Activated B cell treated with CpG ODN at 0.5 μM for 24 hours (primary cell): ENCODE results near the gene TBC1D22A. TPM values are rescaled to one million over a fixed set of nuclear protein-coding genes. Genes with fewer than 3 reads are reported as not detected.

ENCODE experiments used
- ATAC-seq: fragments of 200-7000 bp; cut with Tn5 transposase; one replicate; pipeline ENCODE4 v1.10.0; 2021; ENCODE audit warnings: low read depth, mild to moderate bottlenecking, moderate library complexity
- CTCF ChIA-PET: fragments of 350-600 bp; sonication (Branson Sonifier 250); formaldehyde crosslinking; loops from one replicate; lab custom pipeline; 2021; ENCODE audit warnings: antibody characterized with exemption; lab: Charles Lee
- POLR2A ChIA-PET: fragments of 350-600 bp; sonication (Branson Sonifier 250); formaldehyde crosslinking; loops from one replicate; lab custom pipeline; 2021; ENCODE audit warnings: antibody characterized with exemption; lab: Charles Lee
- DNase-seq: peaks from one replicate; pipeline ENCODE4 v3.0.0; 2022
- H3K27ac Mint-ChIP-seq: one replicate; pipeline ENCODE4 v1.8.0; 2020; ENCODE audit warnings: mixed read lengths
- H3K27me3 Mint-ChIP-seq: one replicate; pipeline ENCODE4 v1.8.0; 2021; ENCODE audit warnings: mixed read lengths
- H3K36me3 Mint-ChIP-seq: one replicate; pipeline ENCODE4 v1.8.0; 2021; ENCODE audit warnings: low read depth, mixed read lengths
- H3K4me1 Mint-ChIP-seq: one replicate; pipeline ENCODE4 v1.8.0; 2021; ENCODE audit warnings: mixed read lengths
- H3K4me3 Mint-ChIP-seq: one replicate; pipeline ENCODE4 v1.8.0; 2020; ENCODE audit warnings: mild to moderate bottlenecking, mixed read lengths
- H3K9me3 Mint-ChIP-seq: one replicate; pipeline ENCODE4 v1.8.0; 2020; ENCODE audit warnings: mixed read lengths
- CTCF ChIP-seq: fragments of 200-600 bp; IDR thresholded peaks from one replicate; pipeline ENCODE4 v1.8.0; 2022; ENCODE audit warnings: antibody characterized with exemption, mild to moderate bottlenecking
- intact Hi-C: fragments of 100-400 bp; cut with micrococcal nuclease; formaldehyde crosslinking; loops from one replicate; pipeline ENCODE4 v1.15.1; 2024
- total RNA-seq: library from RNA; stranded (reverse); gene quantifications from 2 replicates; pipeline ENCODE4 v1.2.3, GENCODE V29; 2022

The TBC1D22A gene
- total RNA-seq, 1 donor from 2014 or later: 85.9 TPM

- peaks cover 79% of the 10 kb centered on the region for H3K36me3 Mint-ChIP-seq
- TF ChIP-seq CTCF: no peak
- ATAC-seq (no peak), DNase-seq (no peak)
- POLR2A ChIA-PET: no interaction called here
- H3K4me1 Mint-ChIP-seq: peaks cover 18% of the 10 kb centered on the region
- H3K4me3 Mint-ChIP-seq: no peak overlapping the region
- intact Hi-C loops: no loop called here
- no peaks in the 10 kb centered on the region for H3K27me3 Mint-ChIP-seq
- CTCF ChIA-PET: no interaction called here
- H3K9me3 Mint-ChIP-seq: peaks cover 16% of the 10 kb centered on the region
- peak overlapping the region; percentile 24 for H3K27ac Mint-ChIP-seq
Observed at GRCh38 chr22:46869831-46870441, 107.5 kb downstream of the TBC1D22A start.

- Mint-ChIP-seq H3K27me3 (no peaks in the 10 kb centered on the region), H3K36me3 (peaks cover 68% of the 10 kb centered on the region)
- CTCF ChIA-PET: no interaction called here
Observed at GRCh38 chr22:46871826-46872225, 109.4 kb downstream of the TBC1D22A start.

GRCh38 chr22:46875089-46875488 lies 112.6 kb downstream of the TBC1D22A start:
- Mint-ChIP-seq H3K27me3 (no peaks in the 10 kb centered on the region), H3K27ac (no peak overlapping the region), H3K4me3 (no peak overlapping the region), H3K9me3 (peaks cover 16% of the 10 kb centered on the region), H3K4me1 (peaks cover 23% of the 10 kb centered on the region), H3K36me3 (peaks cover 62% of the 10 kb centered on the region)
- intact Hi-C loops: no loop called here
- ChIA-PET POLR2A (no interaction called here), CTCF (no interaction called here)
- TF ChIP-seq CTCF: no peak
- ATAC-seq: no peak
- DNase-seq: no peak

More at GRCh38 chr22:46871826-46872225, 109.4 kb downstream of the TBC1D22A start:
- intact Hi-C loops: no loop called here
- Mint-ChIP-seq H3K27ac (no peak overlapping the region), H3K4me3 (no peak overlapping the region), H3K9me3 (peaks cover 16% of the 10 kb centered on the region), H3K4me1 (peaks cover 15% of the 10 kb centered on the region)
- ATAC-seq (no peak), DNase-seq (no peak)
- no peak for TF ChIP-seq CTCF
- POLR2A ChIA-PET: no interaction called here

GRCh38 chr22:46876357-46876934 lies 114.0 kb downstream of the TBC1D22A start:
- no peak overlapping the region for H3K27ac Mint-ChIP-seq
- ChIA-PET CTCF (no interaction called here), POLR2A (no interaction called here)
- peaks cover 26% of the 10 kb centered on the region for H3K4me1 Mint-ChIP-seq
- no peak for ATAC-seq
- DNase-seq: no peak
- peaks cover 7% of the 10 kb centered on the region for H3K9me3 Mint-ChIP-seq
- no peaks in the 10 kb centered on the region for H3K27me3 Mint-ChIP-seq
- TF ChIP-seq CTCF: no peak
- no peak overlapping the region for H3K4me3 Mint-ChIP-seq
- intact Hi-C loops: no loop called here
- peaks cover 62% of the 10 kb centered on the region for H3K36me3 Mint-ChIP-seq

GRCh38 chr22:46878191-46878948 lies 115.9 kb downstream of the TBC1D22A start:
- intact Hi-C loops: no loop called here
- H3K36me3 Mint-ChIP-seq: peaks cover 60% of the 10 kb centered on the region
- CTCF ChIA-PET: no interaction called here
- no peak for DNase-seq
- no peaks in the 10 kb centered on the region for H3K9me3 Mint-ChIP-seq
- no peaks in the 10 kb centered on the region for H3K27me3 Mint-ChIP-seq
- peaks cover 26% of the 10 kb centered on the region for H3K4me1 Mint-ChIP-seq
- no peak for TF ChIP-seq CTCF
- peak overlapping the region; percentile 53 for H3K27ac Mint-ChIP-seq
- POLR2A ChIA-PET: no interaction called here
- ATAC-seq: no peak
- H3K4me3 Mint-ChIP-seq: no peak overlapping the region
